Measurements from ENCODE around the gene GSTT4.

DNA sequence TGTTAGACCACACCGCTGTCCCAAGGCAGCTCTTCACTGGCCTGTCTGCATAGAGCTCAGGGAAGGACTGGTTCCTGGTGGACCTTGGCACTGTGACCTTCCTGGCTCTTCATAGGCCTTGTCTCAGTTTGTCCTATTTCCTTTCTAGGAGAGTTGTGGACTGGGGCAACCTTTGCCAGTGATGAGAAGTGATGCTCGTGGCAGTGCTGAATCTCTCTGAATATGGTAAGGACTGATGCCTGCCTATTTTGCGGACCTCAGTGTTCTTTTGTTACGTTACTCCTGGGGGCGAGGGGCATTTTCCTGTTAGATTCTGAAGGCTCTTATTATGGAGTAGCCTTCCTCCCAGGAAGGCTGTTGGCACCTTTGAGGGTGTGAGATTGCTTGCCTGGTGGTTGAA lies 30.0 kb upstream of the GSTT4 start:
- no peak for TF ChIP-seq POLR2AphosphoS5 (IDR thresholded peaks at IDR 0.05; ENCODE audit: low read depth, low read length)
- no peak for TF ChIP-seq TAF1 (IDR thresholded peaks at IDR 0.05; ENCODE audit: borderline replicate concordance, insufficient read depth, low read length)

All from PFSK-1 (cell line).